ENCODE results near the gene CCNJ.
A peak's percentile ranks its signal among the peaks of the same experiment; 100 is the strongest.
"Not testable (repeated sequence)": the region's sequence is repeated elsewhere in the genome, so short reads cannot be mapped to it uniquely, and the experiment has no call there.

CCNJ gene, protein sequence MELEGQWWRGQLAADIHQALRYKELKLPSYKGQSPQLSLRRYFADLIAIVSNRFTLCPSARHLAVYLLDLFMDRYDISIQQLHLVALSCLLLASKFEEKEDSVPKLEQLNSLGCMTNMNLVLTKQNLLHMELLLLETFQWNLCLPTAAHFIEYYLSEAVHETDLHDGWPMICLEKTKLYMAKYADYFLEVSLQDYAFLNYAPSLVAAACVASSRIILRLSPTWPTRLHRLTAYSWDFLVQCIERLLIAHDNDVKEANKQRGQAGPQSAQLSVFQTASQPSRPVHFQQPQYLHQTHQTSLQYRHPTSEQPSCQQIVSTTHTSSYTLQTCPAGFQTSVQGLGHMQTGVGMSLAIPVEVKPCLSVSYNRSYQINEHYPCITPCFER

DNA sequence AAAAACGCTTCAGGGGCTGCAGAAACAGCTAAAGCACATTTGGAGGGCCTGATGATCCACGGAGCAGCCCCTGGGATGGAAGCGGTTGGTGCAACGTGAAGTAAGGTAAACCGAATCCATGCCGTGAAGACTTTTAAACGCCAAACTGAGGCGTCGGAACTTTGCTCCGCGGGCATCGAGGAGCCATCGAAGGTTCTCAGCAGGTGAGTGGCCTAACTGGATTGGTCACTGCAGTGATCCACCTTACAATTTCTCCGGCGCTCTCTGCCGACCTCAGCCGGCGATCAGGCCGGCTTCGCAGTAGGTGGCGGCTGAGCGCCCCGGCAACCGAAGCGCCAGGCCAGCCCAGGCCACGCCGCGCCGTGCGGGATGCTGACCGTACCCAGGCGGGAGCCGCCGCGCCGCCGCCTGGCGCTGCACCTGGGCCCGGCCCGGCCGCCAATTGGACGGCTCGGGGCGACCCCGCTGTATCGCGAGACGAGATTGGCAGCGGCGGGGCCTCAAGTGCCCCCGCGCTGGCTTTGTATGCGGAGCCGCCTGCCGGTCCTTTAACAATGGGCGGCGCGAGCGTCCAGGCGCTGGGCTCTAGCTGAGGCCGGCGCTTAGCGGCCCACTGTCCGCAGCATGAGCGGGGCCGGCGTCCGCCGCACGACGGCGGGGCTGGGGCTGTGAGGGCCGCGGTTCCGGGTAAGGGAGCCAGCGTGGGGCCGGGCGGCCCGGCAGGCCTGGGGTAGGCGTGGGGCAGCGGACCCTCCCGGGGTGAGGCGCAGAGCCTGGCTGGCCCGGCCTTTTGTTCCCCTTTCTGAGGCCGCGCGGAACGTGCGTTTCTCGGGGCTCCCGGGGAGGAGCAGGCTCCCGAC is at the start of gene CCNJ:
Gene CCNJ (plus strand): TSS at position 551 of the 860 bp plus-strand sequence. CDS start 811 bp downstream, outside the sequence.
- peak; percentile 91 for DNase-seq

DNA sequence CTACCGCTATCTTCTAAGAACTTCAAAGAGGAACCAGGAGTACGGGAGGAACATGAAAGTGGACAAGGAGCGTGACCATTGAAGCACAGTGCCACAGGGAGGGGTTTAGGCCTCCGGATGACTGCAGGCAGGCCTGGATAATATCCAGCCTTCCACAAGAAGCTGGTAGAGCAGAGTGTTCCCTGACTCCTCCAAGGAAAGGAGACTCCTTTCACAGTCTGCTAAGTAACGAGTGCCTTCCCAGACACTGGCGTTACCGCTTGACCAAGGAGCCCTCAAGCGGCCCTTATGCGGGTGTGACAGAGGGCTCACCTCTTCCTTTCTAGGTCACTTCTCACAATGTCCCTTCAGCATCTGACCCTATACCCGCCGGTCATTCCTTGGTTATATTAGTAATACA is 49.0 kb upstream of the CCNJ start:
- DNase-seq: not testable (repeated sequence)

DNA sequence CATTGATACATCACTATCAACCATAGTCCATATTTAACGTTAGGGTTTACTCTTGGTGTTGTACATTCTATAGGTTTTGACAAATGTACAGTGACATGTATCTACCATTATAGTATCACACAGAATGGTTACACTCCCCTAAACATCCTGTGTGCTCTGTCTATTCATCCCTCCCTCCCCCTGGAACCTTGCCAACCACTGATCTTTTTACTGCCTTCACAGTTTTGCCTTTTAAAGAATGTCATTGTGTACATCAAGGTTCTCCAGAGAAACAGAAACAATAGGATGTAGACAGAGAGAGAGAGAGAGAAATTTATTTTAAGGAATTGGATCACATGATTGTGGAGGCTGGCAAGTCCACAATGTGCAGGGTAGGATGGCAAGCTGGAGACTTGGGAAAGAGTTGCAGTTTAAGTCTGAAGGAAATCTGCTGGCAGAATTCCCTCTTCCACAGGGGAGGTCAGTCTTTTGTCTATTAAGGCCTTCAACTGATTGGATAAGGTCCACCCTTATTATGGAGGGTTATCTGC is 45.1 kb upstream of the CCNJ start:
- DNase-seq: no peak

DNA sequence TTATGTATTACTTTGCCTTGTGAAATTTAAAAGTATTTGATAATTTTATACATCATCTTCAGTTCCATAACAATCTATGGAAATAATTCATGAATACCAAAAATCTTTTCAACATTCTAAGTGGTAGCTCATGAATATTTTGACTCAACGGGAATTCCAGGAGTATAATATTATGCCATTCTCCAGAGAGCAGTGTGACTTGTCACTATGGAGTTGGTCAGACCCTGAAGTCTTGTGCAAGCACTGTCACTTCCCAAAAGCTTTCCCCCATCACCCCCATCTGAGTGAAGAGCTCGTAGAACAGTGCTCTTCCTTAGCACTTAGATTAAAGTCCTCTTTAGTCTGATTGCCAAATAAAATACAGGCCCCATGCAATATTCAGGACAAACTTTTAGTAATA is 29.4 kb upstream of the CCNJ start:
- no peak for DNase-seq

DNA sequence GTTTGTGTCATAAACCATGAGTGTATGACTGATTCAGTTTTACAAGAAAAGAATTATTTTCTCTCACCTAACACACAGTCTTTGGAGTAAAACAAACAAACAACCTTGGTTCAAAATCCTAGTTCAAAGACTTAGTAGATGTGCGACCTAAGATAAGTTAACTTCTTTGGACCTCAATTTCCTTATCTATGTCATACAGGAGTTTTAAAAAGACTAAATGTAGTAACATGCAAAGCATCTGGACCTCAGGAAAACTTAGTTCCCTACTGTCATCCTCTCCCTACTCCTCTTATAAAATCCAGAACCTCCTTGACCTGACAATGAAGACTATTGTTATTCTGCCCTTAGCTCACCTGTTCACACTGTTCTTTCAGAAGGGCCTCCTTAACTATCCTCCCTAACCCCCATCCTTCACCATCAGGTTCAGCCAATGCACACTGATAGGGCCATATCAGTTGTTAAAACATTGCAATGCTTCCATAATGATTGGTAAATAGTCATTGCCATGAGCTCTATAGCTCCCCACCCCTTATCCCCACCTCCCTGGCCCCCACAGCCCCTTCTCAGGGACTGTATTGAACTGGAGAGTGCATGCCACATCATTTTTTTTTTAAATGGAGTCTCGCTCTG is 28.8 kb upstream of the CCNJ start:
- DNase-seq: no peak

DNA sequence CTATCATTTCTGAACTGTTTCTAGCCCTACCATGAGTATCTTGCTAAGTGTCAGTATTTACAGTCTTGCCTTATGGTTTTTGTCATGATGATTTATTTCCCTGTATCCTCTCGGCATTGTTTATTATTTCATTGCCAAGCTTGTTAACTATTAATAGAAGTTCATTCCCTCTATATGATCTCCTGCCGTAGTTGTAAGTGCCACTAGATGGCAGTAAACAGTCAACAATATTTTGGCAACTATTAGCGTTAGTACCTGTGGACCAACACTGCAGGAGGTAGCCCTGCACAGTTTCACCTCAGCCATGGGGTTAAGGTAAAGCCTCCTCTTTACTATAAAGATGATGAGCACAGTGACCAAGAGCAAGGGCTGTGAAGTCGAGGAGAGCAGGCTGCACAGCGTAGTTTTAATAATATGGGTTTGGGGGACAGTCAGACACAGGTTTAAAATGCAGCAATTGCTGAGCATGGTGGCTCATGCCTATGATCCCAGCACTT is 26.1 kb upstream of the CCNJ start:
- peak; percentile 68 for DNase-seq

DNA sequence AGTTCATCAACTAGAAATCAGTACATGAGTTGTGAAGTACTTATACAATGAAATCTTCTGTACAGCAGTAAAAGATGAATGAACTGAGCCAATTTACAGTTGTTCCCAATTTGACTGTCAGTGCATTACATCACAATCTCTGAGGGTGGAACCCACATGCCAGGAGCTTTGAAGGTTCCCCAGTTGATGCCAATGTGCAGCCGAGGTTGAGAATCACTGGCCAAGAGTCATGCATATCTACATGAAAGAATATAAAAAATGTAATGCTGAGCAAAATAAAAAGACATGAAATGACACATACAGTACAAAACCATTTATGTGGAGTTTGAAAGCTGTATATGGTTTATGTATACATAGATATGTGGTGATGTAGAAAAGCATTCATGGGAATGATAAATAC is 22.1 kb upstream of the CCNJ start:
- no peak for DNase-seq

DNA sequence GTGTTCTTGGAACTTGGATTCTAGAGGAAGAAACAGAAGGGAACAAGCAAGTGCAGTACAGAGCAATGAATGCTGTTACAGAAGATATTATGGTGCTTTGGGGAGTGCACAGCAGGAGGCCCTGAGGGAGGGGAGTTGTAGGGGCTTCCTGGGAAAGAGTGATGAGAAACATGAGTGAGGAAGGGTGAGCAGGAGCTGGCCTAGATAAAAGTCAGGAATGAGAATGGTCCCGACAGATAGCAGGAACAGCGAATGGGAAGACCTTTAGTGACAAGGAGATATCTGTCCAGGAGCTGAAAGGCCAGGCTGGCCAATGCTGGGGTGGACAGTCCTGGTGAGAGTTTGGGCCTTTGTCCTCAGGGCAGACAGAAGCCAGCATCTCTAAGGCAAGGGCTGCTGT is 20.6 kb upstream of the CCNJ start:
- DNase-seq: no peak

DNA sequence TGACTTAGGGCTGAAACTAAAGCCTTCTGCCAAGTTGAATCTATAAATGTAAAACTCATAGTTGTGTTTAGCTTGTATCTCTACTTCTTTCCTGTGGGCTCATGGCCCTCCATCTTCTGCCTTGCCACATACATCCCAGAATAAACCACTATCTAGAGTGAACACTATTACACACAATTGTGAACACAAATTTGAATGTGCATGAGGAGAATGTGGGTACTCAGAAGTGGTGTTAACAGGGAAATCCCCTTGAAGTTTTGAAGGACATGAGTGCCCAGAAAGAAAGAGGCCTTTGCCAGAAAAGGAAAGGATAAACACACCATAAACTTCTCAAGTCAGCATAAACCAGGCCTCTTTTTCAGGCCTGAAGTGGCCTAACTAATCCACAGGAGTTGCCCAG is 20.2 kb upstream of the CCNJ start:
- DNase-seq: no peak

DNA sequence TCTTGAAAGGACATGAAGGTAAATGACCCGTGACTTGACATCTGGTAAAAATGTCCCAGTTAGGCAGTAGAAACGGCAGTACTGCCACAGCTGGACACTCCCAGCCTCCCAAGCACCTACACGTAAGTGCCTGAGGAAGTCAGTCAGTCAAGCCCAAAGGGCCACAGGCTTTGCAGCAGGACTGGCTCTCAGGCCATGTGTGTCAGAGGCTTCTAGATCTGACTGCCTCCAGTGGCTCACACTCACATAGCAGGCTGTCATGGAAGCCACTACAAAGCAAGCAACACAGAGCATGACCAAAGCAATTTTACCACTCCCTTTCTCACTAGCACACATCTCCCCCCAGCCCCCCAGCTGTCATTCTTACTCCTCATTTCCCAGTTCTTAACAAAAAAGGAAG is 17.8 kb upstream of the CCNJ start:
- peak; percentile 11 for DNase-seq

DNA sequence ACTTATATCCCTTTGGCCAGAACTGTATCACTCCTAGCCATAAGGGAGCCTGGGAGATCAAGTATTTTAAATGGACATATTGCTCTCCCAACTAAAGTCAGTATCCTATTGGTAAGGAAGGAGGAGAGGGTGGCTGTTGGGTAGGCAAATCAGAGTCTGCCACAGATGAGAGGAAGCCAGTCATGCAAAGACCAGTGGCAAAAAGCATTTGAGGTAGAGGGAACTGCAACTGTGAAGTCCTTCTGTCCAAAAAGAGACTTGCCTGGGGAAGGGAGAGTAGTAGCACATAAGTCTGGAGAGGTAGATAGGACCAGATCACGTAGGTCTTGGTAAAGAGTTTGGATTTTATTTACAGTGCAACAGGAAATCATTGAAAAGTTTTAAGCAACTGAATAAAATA is 8.8 kb upstream of the CCNJ start:
- DNase-seq: no peak

DNA sequence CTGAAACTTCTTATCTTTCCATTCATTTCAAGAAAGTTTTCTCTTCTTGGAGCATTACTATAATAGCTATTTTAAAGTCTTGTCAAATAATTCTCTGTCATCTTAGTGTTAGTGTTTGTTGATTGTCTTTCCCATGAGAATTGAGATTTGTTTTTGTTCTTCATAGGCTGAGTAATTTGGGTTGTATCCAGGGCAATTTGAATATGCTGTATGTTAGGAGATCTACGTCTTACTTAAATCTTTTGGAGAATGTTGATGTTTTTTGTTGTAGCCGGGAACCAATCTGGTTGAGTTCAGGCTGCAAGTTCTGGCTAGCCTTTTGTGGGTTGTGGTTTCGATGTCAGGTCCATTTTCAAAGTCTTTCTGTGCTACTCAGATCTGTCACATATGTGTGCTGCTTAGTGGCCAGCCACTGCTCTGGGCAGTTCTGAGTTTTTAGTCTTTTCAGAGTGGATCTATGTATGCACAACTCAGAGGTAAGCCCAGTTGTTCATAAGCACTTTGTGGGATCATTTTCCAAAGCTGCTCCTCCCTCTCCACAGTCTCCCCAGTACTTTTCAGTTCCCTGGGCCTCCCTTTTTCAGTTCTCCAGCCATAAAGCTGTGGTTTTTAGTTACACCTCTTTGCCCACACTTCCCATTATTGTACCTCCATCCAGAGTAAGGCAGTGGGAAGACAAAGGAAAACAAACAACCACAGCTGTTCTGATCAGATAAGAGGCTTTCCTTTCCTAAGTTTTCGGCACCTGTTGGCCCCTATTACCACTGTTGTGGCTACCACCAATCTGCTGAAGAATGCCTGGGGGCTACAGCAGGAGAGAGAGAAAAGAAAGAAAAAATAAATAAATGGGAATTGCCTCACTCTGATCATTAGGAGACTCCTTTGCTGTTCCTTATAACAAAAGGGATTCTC is 4.7 kb upstream of the CCNJ start:
- DNase-seq: peak; percentile 80

DNA sequence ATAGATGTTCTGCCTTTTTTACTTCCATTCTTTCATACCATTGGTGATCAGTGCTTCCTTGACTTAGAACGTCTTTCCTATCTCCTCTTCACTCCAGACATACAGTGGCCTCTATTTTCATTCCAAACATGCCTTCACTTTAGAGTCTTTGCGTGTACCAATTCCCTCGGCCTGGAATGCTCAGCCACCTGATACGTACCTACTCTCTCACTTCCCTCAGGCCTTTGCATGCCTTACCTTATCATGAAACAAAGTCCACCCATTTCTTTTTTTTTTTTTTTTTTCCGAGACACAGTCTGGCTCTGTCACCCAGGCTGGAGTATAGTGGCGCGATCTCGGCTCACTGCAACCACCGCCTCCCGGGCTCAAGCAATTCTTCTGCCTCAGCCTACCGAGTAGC is 2.2 kb upstream of the CCNJ start:
- no peak for DNase-seq

DNA sequence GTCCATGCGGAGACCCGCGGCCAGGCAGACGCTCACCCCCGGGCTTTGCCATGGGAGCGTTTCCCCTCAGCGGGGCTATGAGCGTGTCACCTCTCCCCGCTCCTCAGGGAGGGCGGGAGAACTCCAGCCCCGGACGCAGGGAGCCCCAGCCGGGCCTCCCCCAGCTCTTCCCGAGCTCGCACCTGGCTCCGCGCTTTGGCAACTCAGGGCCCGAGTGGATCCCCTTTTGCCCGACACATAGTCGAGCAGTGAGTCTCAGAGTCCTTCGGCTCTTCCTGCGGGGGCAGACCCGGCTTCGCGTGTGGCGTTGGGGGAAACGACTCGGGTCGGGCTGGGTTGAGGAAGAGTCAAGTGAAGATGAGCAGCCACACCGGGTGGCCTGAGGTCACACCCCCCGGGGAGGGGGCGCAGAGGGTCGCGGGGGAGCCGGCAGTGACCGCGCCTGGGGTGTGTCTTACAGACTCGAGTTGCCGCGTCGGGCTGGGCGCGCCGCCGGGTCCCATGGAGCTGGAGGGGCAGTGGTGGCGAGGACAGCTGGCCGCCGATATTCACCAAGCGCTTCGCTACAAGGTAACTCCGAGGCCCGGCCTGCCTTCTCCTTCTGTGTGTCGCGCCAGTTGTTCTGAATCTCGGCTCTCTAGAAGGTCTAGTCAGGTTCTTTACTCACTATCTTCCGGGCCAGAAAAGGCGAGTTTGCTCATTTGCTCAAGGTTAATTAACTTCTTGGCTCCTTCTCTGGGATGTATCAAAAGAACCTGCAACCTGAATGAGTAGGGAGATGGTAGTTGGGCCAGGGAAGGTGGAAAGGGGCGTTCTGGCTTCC is 721 bp downstream of the CCNJ start:
- DNase-seq: peak; percentile 62

DNA sequence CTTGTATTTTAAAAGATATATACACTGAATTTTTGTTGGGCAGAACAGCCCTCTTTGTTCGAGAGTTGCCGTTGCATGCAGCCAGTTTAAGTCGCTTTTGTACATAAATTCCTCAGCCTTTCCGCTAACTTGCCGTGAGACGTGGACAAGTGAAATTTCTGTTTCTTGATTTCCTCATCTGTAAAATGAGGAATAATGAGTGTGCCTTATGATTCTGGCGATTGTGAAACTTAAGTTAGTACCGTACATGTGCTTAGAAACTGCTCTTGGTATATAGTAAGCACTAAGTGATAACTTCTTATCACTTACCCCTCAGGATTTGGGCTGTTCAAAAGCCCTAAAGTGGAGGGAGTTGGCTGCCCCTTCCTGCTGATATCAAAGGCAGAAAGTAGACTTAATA is 1.4 kb downstream of the CCNJ start:
- DNase-seq: peak; percentile 21

DNA sequence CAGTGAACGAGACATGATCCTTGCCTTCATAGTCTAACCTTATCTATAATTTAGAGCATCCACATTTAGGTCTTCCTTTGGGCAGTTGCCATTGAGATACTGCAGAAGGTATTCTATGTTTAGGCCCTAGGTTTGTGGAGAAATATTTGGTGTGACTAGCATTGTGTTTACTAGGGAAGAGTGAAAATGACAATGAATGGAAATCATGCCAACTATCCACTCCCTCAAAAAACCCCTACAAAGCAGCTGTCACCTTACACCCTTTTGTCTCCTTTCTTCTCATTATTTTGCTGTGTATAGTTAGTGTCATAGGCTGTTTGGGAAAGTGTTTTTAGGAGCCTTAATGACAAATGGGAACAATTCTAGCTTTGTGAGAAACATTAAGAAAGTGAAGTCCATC is 3.2 kb downstream of the CCNJ start:
- no peak for DNase-seq

DNA sequence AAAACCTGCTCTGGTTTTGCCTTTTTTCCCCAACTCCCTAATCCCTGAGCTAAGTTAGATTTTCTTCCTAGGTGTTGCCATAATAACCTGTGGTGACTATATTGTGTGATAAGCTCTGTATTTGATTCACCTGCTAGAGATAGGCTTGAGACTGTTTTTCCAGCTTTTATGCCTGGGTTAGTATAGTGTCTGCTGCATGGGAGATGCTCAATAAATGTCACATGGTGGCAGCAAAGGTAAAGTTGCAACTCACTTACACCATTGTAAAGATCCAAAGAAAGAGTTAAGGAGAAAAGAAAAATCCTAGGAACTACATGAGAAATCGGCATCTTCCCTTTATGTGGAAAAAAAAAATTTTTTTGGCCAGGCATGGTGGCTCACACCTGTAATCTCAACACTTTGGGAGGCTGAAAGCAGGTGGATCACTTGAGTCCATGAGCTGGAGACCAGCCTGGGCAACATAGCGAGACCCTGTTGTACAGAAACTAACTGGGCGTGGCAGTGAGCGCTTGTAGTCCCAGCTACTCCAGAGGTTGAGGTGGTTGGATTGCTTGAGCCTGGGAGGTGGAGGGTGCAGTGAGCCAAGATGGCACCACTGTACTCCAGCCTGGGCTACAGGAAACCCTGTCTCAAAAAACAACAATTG is 3.7 kb downstream of the CCNJ start:
- no peak for DNase-seq

DNA sequence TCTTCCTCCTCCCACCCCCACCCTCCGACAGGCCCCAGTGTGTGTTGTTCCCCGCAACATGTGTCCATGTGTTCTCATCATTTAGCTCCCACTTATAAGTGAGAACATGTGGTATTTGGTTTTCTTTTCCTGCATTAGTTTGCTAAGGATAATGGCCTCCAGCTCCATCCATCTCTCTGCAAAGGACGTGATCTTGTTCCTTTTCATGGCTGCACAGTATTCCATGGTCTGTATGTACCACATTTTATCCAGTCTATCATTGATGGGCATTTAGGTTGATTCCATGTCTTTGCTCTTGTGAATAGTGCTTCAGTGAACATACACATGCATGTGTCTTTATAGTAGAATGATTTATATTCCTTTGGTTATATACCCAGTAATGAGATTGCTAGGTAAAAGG is 4.5 kb downstream of the CCNJ start:
- not testable (repeated sequence) for DNase-seq

DNA sequence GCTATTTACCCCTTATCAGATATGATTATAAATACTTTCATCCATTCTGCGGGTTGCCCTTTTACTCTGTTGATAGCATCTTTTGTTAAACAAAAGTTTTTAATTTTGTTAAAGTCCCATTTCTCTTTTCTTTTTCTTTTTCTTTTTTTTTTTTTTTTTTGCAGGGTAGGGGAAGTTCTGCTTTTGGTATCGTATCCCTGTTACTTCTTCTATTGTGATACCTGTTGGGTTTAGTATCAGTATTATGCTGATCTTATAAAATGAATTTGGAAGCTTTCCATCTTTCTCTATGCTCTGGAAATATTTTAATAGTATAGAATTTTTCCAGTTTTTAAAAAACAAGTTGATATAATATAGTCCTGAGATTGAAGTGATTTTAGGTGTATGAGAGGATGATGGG is 6.0 kb downstream of the CCNJ start:
- DNase-seq: no peak

DNA sequence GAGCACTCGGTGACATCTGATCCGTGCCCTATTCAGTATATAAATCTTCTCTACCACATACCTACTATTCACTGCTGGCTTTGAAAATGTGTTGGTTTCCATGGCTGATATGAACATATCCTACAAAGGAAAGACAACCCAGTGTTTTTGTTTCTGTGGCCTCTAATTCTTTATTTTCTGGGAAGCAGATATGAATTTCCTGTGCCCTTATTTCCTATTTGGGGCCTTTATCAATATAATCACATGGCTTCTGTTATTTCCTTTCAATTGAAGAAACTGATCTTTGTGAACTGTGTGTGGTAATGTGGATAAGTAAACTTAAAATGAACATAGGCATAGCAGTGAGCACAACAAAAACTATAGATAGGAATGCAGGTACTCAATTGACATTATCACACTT is 10.6 kb downstream of the CCNJ start:
- DNase-seq: no peak

DNA sequence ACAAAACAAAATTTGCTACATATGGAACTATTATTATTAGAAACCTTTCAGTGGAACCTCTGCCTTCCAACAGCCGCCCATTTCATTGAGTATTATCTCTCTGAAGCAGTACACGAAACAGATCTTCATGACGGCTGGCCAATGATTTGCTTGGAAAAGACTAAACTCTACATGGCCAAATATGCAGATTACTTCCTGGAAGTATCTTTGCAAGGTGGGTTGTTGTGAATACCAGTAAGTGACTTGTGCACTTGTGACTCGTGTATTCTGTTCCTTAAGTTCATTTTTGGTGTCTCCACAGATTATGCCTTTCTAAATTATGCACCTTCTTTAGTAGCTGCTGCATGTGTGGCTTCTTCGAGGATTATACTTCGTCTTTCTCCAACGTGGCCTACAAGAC is 13.4 kb downstream of the CCNJ start:
- no peak for DNase-seq

Measured in NCI-H69 (cell line).